GM21717 (cell line): ENCODE data around the gene VPS13D.

Source experiments
- ATAC-seq: cut with Tn5 transposase; IDR thresholded peaks from one replicate; pipeline ENCODE4 v1.9.1; 2021; ENCODE audit warnings: mild to moderate bottlenecking, moderate library complexity; ENCODE audit not compliant: unreplicated experiment

Gene VPS13D

DNA sequence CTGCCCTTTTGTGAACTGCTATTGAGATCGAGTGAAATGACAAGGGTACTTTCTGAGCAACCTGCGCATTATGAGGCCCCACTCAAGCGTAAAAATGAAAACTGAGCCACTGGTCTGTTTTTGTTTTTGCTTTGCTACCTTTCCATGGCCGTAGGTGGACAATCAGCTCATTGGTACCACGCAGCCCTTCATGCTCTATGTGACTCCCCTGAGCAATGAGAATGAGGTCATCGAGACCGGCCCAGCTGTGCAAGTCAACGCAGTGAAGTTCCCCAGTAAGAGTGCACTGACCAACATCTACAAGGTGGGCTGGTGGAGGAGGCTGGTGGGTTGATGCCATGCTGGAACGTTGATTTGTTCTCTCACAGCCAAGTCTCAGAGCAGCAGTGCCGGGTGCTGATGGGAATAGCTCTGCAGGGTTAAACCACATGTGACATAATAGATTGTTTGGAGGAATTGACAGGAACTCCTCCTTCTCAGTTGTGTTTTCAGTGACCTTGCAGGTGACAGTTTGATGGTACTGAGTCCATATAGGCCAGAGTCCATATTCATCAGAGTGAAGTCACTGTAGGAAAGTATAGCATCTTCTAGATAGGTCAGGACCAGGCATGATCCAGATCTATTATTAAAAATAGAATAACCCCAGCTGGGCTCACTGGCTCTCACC lies 170.3 kb downstream of the VPS13D start:
- ATAC-seq, result no peak

DNA sequence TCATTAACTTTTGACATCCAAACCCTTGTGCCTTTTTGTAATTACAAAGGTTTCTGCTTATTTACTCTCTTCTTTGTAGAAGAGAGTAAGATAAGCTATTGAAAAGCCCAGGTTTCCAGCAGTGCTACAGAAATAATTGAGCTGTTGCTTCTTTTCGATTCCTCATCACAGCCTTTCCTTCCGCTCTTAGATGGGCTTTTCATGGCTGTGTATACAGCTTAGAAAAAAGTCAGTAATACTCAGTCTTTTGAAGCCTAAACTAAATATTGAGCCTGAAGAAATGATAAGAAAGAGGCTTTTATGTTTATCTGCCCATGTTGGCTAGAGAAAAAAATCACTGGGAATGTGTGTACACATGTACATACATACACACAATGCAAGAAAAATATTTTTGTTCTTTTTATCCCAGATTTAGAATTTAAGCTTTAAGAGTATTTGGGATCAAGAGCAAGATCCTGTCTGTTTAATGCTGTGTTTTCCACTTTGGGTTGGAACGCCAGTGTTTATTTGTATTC lies 172.4 kb downstream of the VPS13D start:
- no peak for ATAC-seq

DNA sequence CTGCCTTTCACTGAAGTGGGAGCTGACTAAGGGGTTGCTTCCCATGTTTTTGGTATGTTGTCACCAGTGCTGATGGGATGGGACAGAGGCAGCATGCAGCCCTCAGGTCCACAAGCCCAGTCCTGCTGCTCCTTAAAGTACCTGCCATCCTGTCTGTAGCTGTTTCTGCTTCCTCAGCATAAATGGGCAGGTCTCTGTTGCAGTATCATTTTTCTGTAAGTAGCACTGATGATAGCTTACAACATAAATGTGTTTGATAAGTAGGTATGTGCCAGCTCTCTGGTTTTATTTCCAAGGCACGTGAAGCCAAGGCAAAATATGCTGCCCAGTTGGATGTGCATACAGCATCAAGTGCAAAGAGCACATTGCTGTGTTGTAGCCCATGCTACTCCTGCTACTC lies 173.0 kb downstream of the VPS13D start:
- ATAC-seq, result no peak

DNA sequence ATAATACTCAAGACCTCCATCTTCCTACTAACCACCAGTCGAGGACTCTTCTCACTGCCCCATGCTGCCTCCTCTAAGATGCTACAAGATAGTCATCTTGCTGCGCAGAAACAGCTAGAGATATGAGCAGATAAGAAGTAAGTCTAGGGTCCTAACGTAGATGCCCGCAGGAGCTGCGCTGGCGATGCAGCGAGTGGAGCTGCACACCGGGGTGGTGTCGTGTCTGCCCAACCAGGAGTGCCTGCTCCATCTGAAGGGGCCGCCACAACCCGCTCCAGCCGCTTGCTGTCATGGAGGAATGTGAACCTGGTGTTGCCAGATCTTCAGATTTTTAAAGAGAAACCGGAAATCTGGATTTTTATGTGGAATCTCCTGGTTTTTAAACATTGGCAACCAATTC lies 175.1 kb downstream of the VPS13D start:
- ATAC-seq, result no peak

DNA sequence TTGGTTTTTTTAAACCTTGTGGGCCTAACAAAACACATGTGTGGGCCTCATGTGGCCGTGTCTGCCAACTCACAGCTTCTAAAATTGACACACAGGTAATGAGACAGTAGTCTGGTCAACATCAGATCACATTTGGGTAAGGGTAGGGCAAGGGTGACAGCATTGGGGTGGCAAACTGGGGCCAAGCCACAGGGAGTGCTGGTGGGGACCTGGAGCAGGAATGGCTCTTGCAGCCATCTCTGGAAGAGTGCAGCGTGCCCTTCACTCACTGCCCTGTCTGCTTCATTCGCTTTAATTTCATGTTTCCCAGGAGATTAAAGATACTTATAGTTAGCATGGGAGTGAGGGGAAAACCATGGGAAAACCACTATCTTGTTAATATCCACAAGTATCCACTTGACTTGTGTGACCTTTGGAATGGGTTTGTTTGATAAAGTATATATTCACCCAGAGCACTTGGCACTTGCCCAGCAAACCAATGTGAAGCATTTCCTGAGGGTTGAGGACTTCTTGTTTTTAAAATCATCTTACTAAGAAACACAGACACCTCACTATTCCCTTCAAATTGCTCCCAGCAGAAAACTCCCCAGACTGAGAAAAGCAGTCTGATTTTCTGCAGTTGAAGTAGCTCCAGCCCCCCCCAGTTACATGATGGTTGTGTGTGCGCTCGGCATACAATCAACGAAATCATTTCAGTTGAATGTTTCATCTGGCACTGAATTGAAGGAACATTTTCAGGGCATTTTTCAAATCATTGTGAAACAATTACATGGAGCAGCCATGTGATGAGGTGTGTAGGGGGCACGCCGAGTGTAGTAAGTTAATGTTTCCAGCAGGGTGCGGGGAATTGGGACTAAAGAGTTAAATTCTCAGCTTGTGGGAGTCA lies 175.7 kb downstream of the VPS13D start:
- no peak for ATAC-seq

DNA sequence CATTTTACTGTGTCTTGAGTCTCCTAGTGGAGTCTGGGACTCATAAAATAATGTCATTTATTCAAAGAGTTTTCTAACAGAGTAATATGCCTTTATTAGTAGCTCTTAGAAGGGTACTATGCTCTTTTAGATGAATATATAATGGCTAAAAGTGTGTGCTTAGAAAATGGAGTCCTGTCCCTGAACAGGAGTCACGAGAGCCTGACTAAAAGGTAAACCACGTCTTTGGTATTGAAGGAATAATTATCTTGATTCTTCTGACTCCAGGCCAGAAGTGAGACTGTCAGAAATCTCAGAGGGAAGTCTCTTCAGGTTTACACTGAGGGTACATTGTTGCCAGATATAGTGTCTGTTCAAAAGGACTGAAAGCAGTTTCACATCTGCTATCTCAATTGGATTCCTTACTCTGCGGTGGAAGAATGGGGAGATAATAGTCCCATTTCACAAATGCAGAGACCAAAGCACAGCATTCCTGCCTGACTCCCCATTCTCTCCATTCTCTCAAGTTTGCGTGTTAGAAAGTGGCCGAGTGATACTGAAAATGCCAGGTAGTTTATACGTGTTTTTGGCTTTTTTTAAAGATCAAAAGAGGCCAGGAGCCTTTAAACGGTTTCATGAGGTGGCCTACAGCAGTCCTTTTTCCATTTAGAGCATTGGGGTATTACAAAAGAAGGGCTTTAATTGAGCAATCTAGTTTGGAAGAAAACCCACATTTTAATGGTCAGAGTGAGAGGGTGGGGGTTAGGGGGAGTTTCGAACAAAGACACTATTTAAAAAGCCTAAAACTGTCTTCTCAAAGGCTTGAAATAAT lies 176.6 kb downstream of the VPS13D start:
- no peak for ATAC-seq

DNA sequence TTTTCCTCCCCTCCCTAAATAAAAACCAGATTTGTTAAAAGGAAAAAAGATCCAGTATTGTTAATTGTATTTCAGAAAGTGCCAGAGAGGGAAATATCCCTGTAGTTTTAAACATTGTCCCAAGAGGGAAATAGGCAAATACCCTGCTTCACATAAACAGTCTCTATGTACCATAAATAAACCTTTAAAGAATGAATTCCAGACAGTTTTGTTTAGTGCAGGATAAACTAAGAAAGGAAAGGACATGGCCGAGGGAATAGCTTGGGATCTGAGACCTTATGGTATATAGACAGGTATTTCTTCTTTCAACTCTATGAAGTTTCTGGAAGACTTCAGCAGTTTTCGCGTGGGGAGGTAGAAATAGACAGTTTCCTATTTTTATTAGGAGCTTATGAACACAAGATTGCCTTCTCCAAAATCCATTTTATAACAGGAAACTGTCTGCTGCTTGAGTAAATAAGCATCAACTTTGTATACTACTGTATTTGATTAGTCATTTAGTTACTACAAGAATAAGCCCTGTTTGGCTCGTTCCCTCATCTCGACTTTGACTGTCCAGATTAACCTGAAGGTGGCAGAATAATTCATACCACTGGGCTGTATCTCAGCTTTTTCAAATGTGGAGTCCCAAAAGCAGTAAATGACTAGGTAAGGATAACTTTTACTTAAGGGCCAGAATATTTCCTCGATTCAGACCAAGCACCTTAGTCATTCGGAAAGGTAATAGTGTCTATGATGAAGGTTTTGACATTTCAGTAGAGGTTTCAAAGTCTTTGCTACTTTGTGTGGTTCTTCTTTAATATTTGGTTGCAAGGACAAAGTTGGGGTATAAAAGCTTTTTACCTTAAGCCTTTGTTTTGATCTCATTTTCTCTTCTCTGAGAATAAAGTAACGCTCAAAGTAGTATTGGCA lies 177.5 kb downstream of the VPS13D start:
- ATAC-seq, result no peak

DNA sequence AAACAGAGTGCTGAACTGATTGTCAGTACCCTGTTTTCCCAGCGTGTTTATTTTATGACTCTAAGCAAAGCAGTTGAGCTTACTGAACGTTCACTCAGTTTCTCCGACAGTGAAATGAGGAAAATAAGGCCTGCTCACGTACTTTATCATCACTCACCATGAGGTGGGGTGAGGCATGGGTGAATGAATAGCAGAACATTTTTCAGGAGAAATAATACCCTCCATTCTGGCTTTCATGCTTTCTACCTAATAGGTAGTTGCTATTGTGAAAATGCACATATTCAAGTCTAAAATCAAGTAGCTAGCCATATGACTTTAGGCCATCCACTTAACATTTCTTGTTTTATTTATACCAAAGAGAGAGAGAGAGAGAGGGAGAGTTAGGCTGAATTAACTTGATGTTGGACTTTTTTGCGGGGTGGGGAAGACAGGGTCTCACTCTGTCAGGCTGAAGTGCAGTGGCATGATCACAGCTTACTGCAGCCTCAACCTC lies 178.2 kb downstream of the VPS13D start:
- ATAC-seq, result no peak

DNA sequence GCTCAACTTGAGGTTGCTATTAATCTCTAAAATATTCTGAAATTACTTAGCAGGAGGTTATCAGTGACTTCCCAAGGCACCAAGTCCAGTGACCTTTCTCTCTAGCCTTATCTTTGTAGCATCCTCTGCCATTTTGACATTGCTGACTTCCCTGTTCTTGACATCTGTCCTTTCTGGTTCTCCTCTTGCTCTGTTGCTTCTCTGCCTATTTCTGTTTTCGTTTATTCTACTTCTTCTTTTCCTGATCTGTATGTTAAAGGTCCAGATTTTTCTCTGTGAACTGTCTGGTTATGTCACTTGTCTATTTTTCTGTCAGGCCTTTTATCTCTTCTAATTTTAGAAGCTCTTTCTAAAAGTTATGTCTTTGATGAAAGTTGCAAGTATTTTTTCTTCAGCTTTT lies 178.8 kb downstream of the VPS13D start:
- ATAC-seq, result no peak

DNA sequence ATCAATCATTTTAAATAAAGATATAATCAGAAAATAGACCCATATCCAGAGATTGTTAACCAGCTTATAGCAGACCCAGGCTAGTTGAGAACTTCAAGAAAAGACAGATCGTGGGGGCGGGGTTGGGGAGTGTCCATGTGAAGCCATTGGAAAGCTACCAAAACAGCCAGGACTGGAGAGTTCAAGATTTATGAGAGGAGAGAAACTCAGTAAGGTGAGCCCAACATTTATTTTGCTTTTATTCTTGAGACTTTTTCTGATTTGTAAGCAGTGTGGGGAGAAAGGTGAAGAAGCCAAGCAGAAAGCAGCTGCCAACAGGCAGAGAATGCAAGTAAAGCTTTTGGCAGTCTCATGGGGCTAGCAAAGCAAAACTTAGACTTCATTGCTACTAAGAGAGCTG lies 179.9 kb downstream of the VPS13D start:
- ATAC-seq, result no peak

DNA sequence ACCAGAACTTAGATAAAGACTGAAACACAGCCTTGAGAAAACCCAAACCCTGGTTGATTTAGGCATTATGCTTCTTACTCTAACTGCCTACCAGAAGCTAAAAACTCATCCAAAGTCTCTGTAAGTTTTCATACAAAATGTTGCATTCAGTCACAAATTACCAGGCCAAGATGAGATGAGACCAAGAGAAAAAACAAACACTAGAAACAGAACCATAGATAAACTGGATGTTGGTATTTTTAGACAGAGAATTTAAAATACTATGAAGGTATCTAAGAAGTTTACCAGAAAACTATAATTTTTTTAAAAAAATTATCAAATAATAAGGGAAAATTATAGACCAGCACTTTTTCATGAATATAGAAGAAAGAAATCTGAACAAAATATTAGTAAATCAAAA lies 180.5 kb downstream of the VPS13D start:
- ATAC-seq, result no peak

DNA sequence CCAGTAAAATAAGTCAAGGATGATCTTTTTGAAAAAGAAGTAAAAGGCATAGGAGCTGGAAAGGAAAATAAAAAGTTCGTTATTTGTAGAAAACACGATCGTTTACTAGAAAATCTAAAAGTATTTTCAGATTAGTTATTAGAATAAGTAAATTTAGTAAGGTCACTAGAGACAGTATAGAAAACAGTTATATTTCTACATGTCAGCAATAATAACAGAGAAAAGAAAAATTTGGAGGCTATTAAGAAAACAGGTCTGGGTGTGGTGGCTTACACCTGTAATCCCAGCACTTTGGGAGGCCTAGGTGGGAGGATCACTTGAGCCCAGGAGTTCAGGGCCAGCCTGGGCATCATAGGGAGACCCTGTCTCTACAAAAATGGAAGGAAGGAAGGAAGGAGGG lies 181.3 kb downstream of the VPS13D start:
- ATAC-seq, result no peak

DNA sequence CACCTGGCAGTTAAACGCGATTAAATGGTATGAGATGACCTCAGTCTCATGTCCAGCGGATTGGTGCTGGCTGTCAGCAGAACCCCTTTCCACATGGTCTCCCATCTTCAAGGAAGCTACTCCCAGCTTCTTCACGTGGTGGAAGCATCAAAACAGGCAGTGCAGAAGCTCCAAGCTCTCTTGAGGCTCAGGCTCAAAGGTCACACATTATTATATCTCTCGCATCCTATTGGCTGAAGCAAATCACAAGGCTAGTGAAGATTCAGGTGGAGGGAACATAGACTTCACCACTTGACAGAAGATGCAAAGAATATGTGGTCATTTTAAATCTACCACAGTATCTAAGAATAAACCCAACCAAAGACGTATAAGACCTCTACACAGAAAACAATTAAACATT lies 181.9 kb downstream of the VPS13D start:
- ATAC-seq, result no peak

DNA sequence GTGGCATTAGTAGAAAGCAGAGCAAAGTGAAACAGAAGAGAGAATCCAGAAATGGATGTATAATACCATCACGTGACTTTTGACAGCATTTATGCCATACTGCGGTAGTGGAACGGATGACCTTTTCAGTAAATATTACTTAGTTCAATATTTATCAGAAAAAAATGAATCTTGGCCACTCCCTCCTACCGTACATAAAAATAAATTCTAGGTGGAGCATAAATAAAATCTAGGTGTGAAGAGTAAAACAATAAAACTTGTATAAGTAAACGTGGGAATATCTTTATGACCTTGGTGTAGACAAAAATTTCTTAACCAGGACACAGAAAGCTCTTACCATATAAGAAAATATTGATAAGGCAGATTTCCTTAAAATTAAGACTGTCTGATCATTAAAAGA lies 182.6 kb downstream of the VPS13D start:
- no peak for ATAC-seq

DNA sequence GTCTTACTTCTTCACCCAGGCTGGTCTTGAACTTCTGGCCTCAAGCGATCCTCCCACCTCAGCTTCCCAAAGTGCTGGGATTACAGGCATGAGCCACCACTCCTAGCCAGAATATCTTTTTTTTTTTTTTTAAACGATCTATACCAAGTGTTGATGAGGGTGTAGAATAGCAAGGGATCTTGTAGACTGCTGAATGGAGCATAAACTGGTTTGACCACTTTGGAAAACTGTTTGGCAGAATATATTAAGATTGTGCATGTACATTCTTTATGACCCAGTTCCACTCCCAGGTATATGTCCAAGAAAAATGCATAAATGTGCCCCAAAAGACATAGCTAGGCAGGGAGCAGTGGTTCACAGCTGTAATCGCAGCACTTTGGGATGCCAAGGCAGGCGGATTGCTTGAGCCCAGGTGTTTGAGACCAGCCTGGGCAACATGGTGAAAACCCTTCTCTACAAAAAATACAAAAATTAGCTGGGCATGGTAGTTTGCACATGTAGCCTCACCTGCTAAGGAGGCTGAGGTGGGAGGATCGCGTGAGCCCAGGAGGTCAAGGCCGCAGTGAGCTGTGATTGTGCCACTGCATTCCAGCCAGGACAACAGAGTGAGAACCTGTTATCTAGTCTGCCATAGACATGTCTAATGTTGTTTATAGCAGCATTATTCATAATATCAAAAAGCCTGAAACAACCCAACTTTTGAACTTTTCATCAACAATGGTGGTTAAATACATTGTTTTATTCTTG lies 184.0 kb downstream of the VPS13D start:
- no peak for ATAC-seq

DNA sequence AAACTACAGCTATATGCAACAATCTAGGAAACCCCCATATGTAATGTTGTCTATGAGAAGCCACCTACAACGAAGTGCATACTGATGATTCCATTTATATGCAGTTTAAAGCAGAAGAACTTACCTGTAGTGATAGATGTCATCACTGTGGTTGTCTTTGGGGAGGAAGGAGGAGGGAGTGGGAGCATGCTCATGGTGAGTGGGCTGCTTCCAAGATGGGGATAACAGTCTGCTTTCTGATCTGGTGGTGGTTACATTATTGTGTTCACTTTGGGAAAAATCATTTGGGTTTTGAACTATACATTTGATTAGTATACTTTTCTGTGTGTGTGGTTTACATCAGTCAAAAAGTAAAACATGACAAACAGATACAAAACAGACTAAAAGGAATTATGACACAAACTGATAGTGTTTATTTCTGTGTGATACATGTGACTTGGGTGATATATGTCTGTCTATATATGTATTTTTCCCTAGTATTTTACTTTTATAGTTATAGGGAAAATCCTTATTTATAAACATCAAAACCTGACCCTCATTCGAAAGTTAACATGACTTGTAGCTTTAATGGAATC lies 184.7 kb downstream of the VPS13D start:
- no peak for ATAC-seq

DNA sequence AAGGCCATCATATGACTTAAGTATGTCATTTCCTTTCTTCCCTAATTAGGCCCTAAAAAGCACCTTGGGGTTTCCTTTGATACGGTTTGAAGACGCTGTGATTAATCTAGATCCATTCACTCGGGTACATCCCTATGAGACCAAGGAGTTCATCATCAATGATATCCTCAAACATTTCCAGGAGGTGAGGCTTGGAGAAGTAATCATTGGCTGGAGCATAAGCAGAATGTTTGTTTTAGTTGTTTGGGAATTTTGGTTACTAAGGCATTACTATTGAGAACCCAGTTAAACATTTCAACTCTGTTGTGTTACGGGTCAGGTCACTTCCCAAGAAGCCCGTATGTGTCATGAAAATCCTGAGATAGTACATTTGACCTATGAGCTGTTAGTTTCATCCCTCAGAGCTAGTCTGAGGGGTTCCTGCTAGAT lies 185.2 kb downstream of the VPS13D start:
- no peak for ATAC-seq

DNA sequence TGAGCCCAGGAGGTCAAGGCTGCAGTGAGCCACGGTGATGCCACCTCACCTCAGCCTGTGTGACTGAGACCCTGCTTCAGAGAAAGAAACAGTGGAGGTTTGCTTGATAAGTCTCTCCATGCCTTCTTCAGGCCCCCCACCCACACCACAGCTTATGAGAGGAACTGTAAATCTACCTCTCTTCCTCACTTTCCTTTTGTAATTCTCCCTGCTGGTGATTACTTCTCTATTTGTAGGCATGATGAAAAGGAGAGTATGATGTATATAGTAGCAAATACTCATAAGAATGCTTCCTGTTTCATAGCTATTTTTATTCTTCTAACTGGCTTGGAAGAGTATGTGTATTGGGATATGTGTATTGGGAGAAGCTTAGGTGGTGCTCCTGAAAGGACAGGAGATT lies 186.3 kb downstream of the VPS13D start:
- no peak for ATAC-seq

DNA sequence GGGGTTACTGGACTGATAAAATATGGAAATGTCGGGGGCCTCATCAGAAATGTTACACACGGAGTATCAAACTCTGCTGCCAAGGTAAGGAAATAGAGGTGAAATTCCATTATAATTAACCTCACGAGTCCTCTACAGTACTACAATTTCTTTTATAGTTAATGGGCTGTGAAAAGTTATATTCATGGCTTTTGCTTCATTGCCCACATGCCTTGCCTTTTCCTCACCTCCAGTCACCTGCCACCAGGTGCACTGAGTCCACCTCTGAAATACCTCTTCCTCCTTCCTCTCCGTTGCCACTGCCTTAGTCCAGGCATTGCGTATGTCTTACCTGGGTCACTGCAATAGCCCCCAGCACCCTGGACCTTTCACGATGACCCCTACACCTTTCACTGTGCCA lies 186.9 kb downstream of the VPS13D start:
- ATAC-seq, result no peak
